ENCODE data around the gene LASP1. TPM values are rescaled to one million over a fixed set of nuclear protein-coding genes. Genes with fewer than 3 reads are reported as not detected.

The LASP1 gene
- polyA plus RNA-seq, 1 donor from 2014 or later = 56.3 TPM

GRCh38 chr17:38942696-38943334 lies 73.0 kb downstream of the LASP1 start:
- H3K27me3 ChIP-seq (ENCODE audit: insufficient read depth, low read depth, low read length) = no peaks in the 10 kb centered on the region
- no peak overlapping the region for H2AFZ ChIP-seq (ENCODE audit: low read depth, low read length)
- no peak overlapping the region for H3K27ac ChIP-seq (ENCODE audit: low read length)
- TF ChIP-seq RAD21 (conservative IDR thresholded peaks at IDR 0.05) = no peak
- TF ChIP-seq MXI1 (conservative IDR thresholded peaks at IDR 0.05; ENCODE audit: poor library complexity, severe bottlenecking) = no peak
- no peak for TF ChIP-seq POLR2AphosphoS5 (IDR thresholded peaks at IDR 0.05)
- TF ChIP-seq CTCF (IDR thresholded peaks at IDR 0.05; ENCODE audit: poor library complexity, severe bottlenecking) = no peak
- no peak for TF ChIP-seq EP300 (conservative IDR thresholded peaks at IDR 0.05; ENCODE audit: poor library complexity, severe bottlenecking)
- no peak for TF ChIP-seq TAF1 (IDR thresholded peaks at IDR 0.05; ENCODE audit: low read depth)
- no peak for TF ChIP-seq EZH2 (IDR thresholded peaks at IDR 0.05; ENCODE audit: borderline replicate concordance, insufficient read depth, low read length, poor library complexity, severe bottlenecking)
- no peak for TF ChIP-seq SMC3 (conservative IDR thresholded peaks at IDR 0.05; ENCODE audit: poor library complexity)
- TF ChIP-seq REST (IDR thresholded peaks at IDR 0.05; ENCODE audit: borderline replicate concordance) = no peak
- H3K4me3 ChIP-seq (ENCODE audit: low read length) = no peak overlapping the region
- H3K9me2 ChIP-seq (ENCODE audit: insufficient read depth, low read length) = no peaks in the 10 kb centered on the region
- H3K9me3 ChIP-seq (ENCODE audit: low read length) = no peaks in the 10 kb centered on the region
- H3K4me2 ChIP-seq (ENCODE audit: low read length) = no peak overlapping the region
- no peaks in the 10 kb centered on the region for H3K79me2 ChIP-seq (replicated peaks; ENCODE audit: insufficient read depth, low read length)
- H3K9ac ChIP-seq (ENCODE audit: low read length) = no peak overlapping the region
- H3F3A ChIP-seq (ENCODE audit: insufficient read depth, low read length, poor library complexity, severe bottlenecking) = no peaks in the 10 kb centered on the region
- H4K20me1 ChIP-seq (ENCODE audit: insufficient read depth) = no peaks in the 10 kb centered on the region
- H3K36me3 ChIP-seq (ENCODE audit: insufficient read depth, low read length) = no peaks in the 10 kb centered on the region

GRCh38 chr17:38943607-38944006 lies 73.7 kb downstream of the LASP1 start:
- Histone ChIP-seq H3K27me3 (ENCODE audit: insufficient read depth, low read depth, low read length) (no peaks in the 10 kb centered on the region), H3K9me2 (ENCODE audit: insufficient read depth, low read length) (no peaks in the 10 kb centered on the region), H3K79me2 (replicated peaks; ENCODE audit: insufficient read depth, low read length) (no peaks in the 10 kb centered on the region), H3K9me3 (ENCODE audit: low read length) (no peaks in the 10 kb centered on the region), H3K4me2 (ENCODE audit: low read length) (no peak overlapping the region), H3F3A (ENCODE audit: insufficient read depth, low read length, poor library complexity, severe bottlenecking) (no peaks in the 10 kb centered on the region), H3K4me3 (ENCODE audit: low read length) (no peak overlapping the region), H2AFZ (ENCODE audit: low read depth, low read length) (no peak overlapping the region), H3K36me3 (ENCODE audit: insufficient read depth, low read length) (no peaks in the 10 kb centered on the region), H4K20me1 (ENCODE audit: insufficient read depth) (no peaks in the 10 kb centered on the region), H3K27ac (ENCODE audit: low read length) (no peak overlapping the region), H3K9ac (ENCODE audit: low read length) (no peak overlapping the region)
- TF ChIP-seq CTCF (IDR thresholded peaks at IDR 0.05; ENCODE audit: poor library complexity, severe bottlenecking) = no peak
- no peak for TF ChIP-seq POLR2AphosphoS5 (IDR thresholded peaks at IDR 0.05)
- TF ChIP-seq REST (IDR thresholded peaks at IDR 0.05; ENCODE audit: borderline replicate concordance) = no peak
- no peak for TF ChIP-seq EP300 (conservative IDR thresholded peaks at IDR 0.05; ENCODE audit: poor library complexity, severe bottlenecking)
- no peak for TF ChIP-seq EZH2 (IDR thresholded peaks at IDR 0.05; ENCODE audit: borderline replicate concordance, insufficient read depth, low read length, poor library complexity, severe bottlenecking)
- TF ChIP-seq SMC3 (conservative IDR thresholded peaks at IDR 0.05; ENCODE audit: poor library complexity) = no peak
- TF ChIP-seq RAD21 (conservative IDR thresholded peaks at IDR 0.05) = no peak
- TF ChIP-seq TAF1 (IDR thresholded peaks at IDR 0.05; ENCODE audit: low read depth) = no peak
- TF ChIP-seq MXI1 (conservative IDR thresholded peaks at IDR 0.05; ENCODE audit: poor library complexity, severe bottlenecking) = no peak

Data from neural cell (in vitro differentiated cells).